ENCODE results near the gene TIPARP.

The TIPARP gene

DNA sequence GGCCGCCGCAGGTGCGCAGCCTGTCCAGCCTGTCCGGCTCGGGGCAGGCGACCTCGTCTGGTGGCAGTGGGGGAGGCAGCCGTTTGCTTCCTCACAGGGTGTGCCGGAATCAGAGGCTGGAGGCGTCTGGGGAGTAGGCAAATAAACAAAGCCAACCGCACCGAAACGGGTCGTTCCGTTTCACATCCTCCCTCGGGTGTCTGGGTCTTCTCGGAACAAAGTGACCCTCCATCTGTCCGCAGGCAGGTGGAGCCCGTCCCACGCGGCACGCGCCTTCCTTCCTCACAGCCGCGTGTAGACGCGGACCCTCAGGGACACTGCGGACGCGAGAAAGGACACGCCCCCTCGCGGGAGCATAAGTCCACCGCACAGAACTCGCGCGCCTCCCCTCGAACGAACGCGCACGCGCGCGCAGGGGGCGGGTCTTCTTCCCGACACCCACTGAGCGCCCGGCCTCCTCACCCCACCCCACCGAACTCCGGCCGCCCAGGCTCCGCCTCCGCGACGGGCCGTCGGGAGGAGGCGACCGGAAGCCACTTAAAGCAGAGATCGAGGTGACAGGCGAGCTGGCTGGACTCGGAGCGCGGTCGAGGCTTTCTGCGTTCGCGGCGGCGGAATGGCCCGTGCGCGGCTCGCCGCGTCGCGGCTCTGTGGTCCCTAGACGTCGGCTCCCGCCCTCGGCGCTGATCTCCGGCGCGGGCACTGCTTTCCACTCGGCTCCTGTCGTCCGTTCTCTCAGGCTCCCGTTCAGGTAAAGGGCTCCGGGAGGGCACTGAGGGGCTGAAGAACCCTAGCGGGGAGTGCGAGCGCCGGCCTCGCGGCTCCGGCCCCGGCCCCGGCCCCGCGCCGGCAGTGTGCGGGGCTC lies at the start of gene TIPARP:
TIPARP (plus strand) TSS at position 545 of the 865 bp plus-strand sequence. CDS start 3,108 bp downstream, outside the sequence.
- DNase-seq (ENCODE audit: low read depth, low spot score), result peak; percentile 76

DNA sequence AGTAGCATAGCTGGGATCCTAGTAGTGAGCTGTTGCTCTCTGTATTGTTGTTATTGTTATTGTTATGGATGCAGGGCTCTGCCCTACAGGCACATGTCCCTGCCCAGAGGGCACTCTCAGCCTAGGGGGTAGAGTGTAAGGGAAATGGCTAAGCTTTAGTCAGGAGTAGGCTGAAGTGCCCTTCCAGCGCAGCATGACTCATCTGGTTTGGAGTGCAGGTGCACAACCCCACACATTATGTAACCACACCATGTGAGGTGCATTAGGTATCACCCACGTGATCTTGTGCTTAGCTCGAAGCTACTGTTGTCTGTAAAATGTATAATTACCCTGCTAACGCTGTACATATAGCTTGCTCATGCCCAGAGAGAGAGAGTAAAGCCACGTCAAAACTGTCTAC lies 48.3 kb upstream of the TIPARP start:
- no peak for DNase-seq (ENCODE audit: low read depth, low spot score)

GRCh38 chr3:156627946-156628569 lies 46.3 kb upstream of the TIPARP start:
- DNase-seq (ENCODE audit: low read depth, low spot score), result no peak

- no peak for DNase-seq (ENCODE audit: low read depth, low spot score)
Measured at GRCh38 chr3:156628836-156629618, 45.4 kb upstream of the TIPARP start.

DNA sequence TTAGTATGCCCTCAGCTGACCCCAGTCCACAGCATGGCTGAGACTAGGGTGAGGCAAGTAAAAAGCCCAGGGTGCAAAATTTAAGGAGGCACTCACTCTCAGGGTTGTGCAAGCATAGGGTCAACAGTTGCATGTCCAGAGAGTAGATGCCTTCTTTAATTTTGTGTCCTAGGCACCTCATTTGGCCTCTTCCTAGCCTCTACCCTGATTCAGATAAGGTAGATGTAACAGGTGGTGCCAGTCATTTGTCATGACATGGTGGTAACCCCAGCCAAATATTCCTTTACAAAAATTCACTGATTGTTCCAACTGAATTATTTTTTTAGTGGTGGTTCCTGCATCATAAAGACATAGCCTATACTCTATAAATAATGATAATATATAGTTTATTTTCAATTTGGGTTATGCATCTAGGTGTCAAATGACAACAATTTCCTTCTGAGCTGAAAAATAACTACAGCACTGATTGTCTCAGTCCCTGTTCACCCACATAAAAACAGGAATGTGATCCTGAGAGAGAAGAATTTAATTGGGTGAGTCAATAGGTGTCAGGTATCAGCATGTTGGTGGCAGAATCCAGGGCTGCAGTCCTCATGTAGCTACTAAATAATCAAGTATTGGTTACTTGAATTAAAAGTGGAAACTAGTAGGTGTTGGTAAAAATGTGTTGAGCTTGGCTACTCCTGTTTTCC lies 44.2 kb upstream of the TIPARP start:
- no peak for DNase-seq (ENCODE audit: low read depth, low spot score)

- DNase-seq (ENCODE audit: low read depth, low spot score), result no peak
Measured at GRCh38 chr3:156630773-156631093, 43.7 kb upstream of the TIPARP start.

DNA sequence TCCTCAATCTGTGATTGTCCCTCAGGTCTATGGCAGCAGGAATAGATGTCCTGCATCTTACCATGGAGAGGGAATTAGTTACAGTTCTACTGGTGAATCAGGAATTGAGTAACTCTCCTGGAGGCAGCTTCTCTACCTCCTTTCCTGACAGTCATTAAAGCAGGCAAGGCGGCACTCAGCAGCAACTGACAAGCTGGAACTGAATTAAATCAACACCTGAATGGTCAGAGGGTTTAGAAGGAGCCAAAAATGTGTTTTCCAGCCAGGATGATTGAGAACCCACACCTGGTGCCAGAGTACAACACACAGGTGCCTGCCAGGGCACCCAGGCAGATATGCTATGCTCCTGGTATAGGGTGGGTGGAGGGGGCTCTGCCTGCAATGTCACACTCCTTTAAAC lies 43.1 kb upstream of the TIPARP start:
- DNase-seq (ENCODE audit: low read depth, low spot score), result no peak

DNA sequence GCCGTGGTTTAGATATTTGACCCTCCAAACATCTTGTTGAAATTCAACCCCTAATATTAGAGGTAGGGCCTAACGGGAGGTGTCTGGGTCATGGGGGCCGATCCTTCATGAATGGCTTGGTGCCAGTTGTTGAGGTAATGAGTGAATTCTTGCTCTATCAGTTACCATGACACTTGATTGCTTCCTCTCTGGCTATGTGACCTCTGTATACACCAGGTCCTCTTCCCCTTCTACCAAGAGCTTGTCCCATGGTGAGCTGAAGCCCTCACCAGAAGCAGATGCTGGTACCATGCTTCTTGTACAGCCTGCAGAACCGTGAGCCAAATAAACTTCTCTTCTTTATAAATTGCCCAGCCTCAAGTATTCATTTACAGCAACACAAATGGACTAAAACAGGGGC lies 41.8 kb upstream of the TIPARP start:
- no peak for DNase-seq (ENCODE audit: low read depth, low spot score)

GRCh38 chr3:156633335-156633734 lies 41.1 kb upstream of the TIPARP start:
- no peak for DNase-seq (ENCODE audit: low read depth, low spot score)

DNA sequence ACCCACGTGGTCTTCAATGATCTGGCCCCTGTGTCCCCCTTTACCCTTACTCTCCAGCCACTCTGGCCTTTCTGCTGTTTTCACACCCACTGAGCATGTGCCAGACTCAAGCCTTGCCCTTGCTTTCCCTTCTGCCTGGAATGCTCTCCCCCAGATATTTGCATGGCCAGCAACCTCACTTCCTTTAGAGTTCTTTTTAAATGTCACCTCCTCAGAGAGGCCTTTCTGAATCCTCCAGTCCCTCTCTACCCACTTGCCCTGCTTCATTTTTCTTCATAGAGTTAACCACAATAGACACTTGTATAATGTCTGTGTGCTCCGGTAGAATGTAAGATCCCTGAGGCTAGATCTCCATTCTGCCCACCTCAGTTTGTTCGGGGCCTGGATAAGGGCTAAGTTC lies 39.4 kb upstream of the TIPARP start:
- no peak for DNase-seq (ENCODE audit: low read depth, low spot score)

DNA sequence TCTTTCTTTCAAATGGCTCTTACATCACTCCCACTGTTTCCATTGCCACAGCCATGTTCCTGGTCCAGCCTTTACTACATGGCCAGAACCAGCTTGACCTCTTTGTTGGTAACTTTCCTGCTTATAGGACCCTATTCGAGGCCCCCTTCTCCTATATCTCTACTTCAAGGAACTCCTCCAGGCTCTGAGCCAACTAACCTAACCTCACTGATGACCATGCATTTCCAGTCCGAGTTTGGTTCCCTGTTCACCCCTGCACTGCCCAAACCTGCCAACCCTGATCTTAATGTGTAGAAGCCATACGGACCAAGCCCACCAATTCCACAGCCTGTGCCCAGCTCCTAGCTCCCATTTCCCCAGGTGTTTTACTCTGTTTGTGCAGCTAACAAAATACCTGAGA lies 38.4 kb upstream of the TIPARP start:
- DNase-seq (ENCODE audit: low read depth, low spot score), result no peak

- DNase-seq (ENCODE audit: low read depth, low spot score), result no peak
Measured at GRCh38 chr3:156637480-156638022, 36.8 kb upstream of the TIPARP start.

- no peak for DNase-seq (ENCODE audit: low read depth, low spot score)
Measured at GRCh38 chr3:156638271-156638670, 36.1 kb upstream of the TIPARP start.

GRCh38 chr3:156639414-156640023 lies 34.9 kb upstream of the TIPARP start:
- no peak for DNase-seq (ENCODE audit: low read depth, low spot score)

DNA sequence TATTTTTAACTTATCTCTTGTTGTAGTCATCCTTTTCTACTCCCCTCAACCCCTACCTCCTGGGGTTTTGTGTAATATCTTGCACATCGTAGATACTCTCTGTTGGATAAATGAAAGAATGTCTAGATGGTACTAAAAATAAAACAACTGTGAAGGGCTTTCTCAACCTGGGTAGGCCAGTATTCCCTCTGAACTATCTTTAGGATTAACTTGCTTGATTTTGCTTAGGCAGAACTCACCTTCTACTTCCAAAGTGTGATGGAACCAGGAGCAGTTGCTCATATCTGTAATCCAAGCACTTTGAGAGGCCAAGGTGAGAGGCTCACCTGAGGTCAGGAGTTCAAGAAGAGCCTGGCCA lies 32.8 kb upstream of the TIPARP start:
- DNase-seq (ENCODE audit: low read depth, low spot score), result no peak

DNA sequence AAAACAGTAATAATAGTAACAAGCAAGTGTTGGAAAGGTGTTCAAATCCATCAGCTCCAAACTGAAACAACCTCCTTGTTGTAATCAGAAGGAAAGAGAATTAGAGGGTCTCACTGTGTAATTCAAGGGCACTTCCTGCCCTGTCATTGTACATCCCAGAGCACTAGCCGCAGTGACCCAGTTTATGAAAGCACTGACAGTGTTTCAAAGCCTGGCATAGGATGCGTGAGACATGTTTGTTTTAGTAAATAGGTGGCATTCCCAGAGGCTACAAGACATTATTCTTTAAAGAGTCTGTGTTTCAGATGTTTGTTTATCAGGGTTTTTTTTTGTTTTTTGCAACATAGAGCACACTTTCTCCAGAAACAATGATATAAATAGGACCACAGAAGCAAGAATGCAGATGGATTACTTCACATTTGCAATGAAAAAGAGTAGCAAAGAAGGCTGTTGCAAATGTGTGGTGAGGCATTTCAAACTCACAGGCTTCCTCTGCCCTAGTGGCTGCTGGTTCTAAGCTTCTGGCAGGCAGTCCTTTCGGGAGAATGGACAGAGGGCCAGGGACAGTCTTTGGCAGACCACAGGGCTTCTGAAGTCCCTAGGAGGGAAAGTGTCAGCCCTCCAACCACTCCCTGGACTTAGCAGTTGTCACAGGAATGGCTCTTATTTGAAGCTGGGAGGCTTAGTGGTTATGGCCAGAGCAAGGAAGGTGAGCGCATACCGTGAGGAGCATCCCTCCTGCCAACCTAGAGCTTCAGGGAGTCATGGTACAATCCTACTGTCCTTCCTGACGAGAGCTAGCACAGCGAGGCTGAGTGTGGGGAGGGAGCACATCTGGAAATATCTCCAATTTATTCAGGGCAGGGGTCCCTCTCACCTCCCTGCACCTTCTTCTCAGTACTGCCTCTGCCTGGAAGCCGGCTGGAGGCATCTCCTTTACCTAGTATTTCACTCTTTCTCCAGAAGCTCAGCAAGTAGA lies 31.4 kb upstream of the TIPARP start:
- no peak for DNase-seq (ENCODE audit: low read depth, low spot score)

- no peak for DNase-seq (ENCODE audit: low read depth, low spot score)
Measured at GRCh38 chr3:156643729-156644389, 30.5 kb upstream of the TIPARP start.

- DNase-seq (ENCODE audit: low read depth, low spot score), result no peak
Measured at GRCh38 chr3:156644958-156645357, 29.4 kb upstream of the TIPARP start.

DNA sequence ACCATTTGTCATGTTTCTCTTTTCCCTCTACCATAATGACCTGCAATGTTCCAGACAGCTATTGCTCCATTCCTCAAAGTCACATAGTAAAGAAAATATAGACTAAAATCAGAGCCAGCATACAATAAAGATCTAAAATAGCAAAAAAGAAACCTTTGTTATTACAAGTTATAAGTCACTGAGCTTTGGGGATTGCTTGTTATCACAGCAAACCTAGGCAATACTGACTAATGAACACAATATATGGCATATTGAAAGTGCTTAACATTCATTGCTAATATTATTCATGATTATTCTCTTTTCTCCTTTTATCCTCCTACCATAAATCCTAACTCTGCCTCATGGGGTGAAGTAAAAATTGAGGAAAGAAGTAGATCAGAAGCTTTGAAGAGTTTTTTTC lies 27.4 kb upstream of the TIPARP start:
- no peak for DNase-seq (ENCODE audit: low read depth, low spot score)

DNA sequence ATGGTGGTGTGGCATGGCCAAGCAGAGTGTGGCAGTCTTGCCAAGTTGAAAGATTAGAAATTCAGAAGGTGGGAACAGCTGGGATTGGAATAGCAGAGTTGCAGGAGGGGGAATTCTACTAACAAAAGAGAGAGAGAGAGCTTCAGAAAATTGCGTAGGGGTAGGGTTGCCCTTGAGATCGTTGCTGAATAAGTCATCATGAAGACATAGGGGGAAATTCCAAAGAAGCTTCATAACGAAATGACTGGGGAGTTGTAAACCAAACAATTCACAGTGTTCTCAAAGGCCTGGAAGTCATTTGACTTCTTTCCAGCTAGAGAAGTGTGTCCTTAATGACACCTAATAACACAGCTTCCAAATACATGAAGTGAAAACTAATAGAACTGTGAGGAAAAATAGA lies 26.3 kb upstream of the TIPARP start:
- no peak for DNase-seq (ENCODE audit: low read depth, low spot score)
